T-helper 1 cell treated with Interleukin-12 subunit alpha and Interleukin-12 subunit beta and Interleukin-4 antibody, amounts not matched to agents 30 ng/mL and 1 ng/mL, for 36 hours (primary cell): ENCODE data around the gene C3orf70. TPM values are rescaled to one million over a fixed set of nuclear protein-coding genes. Genes with fewer than 3 reads are reported as not detected.
"Not testable (repeated sequence)": the region's sequence is repeated elsewhere in the genome, so short reads cannot be mapped to it uniquely, and the experiment has no call there.

Experiments
- intact Hi-C: fragments of 100-400 bp; cut with micrococcal nuclease; formaldehyde crosslinking; loops from one replicate; pipeline ENCODE4 v1.15.1; 2024
- total RNA-seq: library from RNA; stranded (reverse); gene quantifications from 2 replicates; pipeline ENCODE4 v1.2.3, GENCODE V29; 2022

The C3orf70 gene
- total RNA-seq, 1 donor from 2014 or later = 0.10 TPM

DNA sequence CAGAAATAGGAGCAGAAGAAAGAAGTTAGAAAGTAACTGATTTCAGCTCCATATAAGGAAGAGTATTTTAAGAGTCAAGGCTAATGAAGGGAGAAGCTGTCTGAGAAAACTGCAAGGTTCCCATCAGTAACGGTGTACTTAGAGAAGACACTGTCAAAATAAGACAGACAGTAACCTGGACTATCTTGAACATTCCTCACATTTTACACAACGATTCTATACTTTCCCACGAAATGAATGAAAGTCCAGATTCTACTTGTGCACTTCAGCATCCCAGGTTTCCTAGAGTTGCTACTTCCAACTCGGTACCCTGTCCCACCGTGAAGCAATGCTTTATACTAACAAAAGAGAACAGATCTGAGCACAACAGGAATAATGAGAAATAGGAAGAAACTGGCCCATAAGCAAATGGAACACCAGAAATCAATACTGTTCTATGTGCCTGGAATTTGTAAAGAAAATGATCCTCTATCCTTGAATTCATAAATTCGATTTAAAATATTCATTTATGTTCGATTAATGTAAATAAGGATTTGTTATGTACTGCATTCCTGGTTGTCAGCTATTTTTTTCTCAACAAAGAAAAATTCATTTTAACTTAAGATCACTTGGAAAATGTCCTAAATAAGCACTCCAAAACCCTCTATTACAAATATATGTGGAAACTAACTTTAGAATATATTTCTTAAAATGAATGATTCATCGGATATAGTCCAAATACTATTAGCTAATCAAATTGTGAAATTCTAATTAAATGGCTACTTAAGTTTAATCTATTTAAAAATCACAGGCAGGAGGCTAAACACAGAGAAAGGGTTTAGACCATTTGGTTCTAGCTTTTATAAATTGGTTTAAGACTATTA is 1.5 kb downstream of the C3orf70 start:
- intact Hi-C loops = no loop called here

DNA sequence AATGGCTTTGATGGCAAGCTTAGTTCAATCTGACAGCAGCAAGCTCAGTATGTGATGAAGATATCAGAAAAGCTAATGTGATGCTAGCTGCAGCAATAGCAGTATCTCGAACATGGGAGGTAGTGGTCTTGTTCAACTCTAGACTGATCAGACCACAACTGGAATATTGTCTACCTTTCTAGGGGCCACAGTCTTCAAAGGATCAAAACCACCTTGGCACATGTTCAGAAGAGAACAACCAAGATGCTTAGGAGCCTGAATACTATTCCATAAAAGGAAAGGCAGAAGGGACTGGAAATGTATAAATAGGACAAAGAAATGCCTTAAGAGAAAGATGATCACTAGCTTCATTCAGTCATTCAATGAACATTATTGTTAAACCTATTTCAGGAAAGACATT is 2.3 kb downstream of the C3orf70 start:
- intact Hi-C loops = no loop called here

DNA sequence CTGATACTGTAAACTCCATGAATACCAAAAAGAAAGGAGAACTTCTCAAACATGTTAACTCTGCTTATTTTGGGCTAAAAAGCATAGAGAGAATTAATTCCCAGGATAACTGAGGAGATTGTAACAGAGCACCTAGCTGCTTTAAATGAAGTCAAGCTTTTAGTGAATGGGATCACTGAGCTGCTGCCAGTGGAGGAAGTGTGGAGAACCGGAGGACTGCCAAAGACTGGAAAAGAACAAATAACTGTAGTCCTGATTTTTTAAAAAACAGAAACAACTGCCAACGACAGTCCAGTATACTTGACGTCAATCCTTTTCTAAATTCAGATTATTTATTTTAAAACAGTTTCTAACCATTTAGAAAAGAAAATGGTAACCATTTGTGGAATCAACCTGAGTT is 3.3 kb downstream of the C3orf70 start:
- intact Hi-C loops = no loop called here

DNA sequence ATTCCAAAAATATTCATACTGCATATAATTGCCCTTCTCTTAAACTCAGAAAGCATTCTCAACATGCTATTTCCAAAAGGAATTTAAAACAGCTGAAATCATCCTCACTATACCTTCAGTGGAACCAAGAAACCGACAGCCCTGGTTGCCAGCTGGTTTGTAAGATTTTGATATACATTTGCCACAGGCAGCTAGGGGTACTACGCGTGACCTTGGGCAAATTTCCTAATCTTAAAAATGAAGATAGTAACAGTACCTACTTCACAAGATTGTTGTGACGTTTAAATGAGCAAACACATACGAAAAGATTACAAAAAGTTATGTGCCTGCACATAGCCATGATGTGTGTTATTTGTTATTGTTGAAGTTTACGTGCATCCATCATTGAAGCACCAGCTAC is 7.3 kb downstream of the C3orf70 start:
- intact Hi-C loops = no loop called here

DNA sequence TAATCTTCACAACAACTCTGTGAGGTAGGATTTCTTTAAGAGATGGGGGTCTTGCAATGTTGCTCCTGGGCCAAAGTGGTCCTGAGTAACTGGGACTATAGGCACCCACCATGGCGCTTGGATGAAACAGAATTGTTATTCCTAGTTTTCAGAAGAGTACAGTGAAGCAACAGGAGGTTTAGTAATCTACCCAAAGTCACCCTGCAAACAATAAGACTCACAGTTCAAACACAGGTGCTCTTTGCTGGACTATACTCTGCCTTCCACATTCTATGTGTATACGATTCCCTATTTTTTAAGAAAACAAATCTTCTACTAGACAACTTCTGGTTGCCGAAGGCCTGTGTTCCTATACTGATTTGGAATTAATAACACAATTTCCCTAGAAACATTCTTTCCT is 8.1 kb downstream of the C3orf70 start:
- intact Hi-C loops = no loop called here

DNA sequence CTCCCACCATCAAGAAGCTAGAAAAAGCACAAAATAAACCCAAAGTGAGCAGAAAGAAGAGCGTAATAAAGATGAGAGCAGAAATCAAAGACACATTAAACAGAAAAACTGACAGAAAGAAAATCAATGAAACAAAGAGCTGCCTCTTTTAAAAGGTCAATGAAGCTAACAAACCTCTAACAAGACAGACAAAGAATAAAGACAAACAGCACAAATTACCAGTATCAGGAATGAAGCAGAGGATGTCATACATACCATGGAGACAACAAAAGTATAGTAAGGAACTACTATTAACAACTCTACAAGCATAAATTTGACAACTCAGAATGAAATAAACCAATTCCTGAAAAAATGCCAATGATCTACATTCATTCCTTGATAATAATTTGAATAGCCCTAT is 15.0 kb downstream of the C3orf70 start:
- intact Hi-C loops = no loop called here

DNA sequence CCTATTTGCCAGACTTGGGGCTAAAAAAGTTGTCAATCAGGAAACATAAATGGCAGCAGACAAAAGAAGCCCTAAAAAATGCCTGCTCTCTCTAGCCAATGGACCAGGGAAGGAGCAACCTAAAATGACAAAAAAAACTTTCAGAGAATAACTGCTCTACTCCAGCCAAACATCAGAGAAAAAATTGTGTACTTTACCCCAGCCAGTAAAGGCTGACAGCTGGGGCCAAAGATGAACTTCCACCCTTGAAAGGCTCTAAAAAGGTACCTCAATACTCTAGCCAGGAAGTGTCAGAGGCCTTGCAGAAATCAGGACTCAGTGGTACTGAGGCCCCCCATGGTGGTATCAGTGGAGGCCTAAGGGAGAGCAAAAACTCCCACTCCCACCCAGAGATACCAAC is 18.4 kb downstream of the C3orf70 start:
- intact Hi-C loops = no loop called here

DNA sequence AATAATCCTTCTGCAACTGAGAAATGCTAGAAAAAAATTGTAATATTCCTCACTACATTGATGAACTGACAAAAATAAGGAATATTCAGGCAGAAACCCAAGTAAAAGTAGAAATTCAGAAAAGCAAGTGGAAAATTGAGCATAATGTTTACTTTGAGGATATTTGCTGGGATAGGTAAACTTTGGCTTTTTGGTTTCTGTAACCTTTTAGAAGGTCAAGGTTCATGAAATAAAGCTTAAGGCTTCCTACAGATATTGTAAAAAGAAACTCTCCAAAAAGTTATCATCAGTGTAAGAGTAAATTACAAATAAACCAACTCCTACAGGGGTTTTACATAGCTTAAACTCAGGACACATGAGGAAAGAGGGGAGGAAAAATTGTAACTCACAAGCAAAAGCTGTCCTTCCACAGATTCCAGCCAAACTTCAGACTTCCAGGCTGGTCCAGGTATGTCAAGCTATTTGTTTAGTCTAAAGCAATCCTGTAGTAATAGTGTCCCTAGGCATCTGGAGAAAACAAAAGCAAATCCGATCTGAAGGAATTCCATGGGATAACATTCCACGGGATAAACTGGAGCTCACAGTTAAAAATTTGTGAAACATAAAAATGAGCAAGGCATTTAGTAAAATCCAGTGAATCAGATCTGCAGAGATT is 21.1 kb downstream of the C3orf70 start:
- intact Hi-C loops = no loop called here

DNA sequence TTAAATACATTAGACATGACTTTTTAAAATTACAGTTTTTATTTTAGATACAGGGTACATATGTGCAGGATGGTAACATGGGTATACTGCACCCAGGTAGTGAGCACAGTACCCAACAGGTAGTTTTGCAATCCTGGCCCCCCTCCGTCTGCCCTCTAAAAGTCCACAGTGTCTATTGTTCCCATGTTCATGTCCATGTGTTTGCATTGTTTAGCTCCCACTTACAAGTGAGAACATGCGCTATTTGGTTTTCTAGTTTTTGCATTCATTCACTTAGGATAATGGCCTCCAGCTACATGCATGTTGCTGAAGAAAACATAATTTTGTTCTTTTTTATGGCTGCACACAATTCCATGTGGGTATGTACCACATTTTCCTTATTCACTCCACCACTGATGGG is 23.8 kb downstream of the C3orf70 start:
- intact Hi-C loops = no loop called here

DNA sequence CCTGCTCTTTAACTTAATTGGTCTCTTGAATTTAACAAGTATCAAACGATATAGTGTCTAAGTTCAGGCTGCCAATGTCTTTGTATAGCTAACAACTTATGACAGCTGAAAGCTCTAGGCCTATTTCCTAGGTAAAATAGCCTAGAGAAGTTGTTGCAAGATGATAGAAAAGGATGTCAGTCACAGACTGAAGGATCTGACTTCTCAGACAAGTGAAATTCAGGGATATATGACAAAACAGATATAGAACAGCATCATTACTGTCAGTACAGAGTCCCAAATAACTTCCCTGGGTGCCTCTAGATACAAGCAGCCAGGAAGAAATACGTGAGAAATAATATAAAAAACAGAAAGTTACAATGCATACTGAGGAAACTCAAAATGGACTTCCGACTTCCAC is 26.7 kb downstream of the C3orf70 start:
- intact Hi-C loops = no loop called here

DNA sequence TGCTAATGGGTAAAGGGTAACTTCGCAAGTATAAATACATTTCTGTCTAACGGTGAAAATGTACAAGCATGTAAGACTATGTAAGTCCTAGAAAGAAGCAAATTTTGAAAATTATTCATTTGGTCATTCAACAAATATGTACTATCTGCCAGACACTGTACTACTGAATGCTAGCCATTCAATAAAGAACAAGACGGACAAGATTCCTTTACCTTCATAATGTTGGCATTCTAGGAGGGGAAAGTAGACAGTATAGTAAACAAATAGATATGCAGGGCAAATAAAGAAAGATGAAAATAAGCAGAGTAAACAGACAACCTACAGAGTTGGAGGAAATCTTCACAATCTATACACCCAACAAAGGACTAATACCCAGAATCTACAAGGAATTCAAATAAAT is 32.7 kb downstream of the C3orf70 start:
- intact Hi-C loops = no loop called here

DNA sequence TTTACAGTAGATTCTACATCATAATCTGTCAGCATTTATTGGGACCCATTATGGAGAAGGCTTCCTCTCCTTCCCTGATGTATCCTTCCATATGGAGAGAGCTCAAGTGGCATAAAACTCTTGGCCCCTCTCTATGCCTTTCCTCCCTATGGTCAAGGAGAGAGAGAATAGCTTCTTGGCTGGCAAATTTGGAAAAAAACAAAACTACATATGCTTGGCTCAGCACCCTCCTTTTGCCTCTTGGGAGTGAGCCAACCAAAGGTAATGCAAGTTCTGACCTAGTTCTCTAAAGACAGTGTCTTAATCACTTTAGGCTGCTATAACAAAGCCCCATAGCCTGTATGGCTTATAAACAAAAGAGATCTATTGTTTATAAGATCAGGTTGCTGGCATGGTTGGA is 37.5 kb downstream of the C3orf70 start:
- intact Hi-C loops = no loop called here

DNA sequence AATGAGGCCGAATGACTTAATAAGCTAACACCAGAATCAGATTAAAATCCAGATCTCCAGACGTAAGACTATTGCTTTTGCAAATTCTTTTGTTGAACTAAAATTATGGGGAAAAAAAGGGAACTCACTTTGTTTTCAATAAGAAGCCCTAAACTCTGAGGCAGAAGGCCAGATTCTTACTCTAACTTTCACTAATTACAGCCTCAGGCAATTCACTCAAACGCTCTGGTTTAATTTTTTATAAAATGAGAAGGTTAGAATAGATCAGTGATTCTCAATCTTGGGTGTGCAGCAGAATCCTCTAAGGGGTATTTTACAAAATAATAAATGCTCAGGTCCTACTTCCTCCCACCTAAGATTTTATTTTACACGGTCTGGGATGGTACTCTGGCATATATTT is 38.1 kb downstream of the C3orf70 start:
- intact Hi-C loops = no loop called here

DNA sequence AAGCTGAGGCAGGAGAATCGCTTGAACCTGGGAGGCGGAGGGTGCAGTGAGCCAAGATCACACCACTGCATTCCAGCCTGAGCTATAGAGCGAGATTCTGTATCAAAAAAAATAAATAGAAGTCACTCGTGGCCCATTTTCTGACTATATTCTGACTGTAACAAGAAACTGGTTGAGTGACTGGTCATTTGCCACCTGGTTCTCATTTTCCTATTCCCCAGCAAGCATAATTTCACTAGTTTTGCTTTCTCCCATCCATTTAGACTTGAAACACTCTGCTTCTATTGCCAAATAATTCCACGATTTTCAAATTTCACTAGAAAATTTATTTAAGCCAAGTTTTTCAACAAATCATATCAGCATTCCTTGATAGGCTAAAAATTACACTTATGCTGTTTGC is 40.7 kb downstream of the C3orf70 start:
- intact Hi-C loops = no loop called here

DNA sequence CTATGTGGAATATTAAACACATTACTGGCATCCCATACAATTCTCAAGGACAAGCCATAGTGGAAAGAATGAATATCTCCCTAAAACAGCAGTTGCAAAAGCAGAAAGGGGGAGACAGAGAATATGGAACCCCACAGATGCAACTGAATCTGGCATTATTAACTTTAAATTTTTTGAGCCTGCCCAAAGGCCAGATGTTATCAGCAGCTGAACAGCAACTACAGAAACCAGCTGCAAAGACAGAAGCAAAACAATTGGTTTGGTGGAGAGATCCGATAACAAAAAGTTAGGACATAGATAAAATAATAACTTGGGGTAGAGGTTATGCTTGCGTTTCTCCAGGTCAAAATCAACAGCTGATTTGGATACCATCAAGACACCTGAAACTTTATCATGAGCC is 43.8 kb downstream of the C3orf70 start:
- intact Hi-C loops = not testable (repeated sequence)

DNA sequence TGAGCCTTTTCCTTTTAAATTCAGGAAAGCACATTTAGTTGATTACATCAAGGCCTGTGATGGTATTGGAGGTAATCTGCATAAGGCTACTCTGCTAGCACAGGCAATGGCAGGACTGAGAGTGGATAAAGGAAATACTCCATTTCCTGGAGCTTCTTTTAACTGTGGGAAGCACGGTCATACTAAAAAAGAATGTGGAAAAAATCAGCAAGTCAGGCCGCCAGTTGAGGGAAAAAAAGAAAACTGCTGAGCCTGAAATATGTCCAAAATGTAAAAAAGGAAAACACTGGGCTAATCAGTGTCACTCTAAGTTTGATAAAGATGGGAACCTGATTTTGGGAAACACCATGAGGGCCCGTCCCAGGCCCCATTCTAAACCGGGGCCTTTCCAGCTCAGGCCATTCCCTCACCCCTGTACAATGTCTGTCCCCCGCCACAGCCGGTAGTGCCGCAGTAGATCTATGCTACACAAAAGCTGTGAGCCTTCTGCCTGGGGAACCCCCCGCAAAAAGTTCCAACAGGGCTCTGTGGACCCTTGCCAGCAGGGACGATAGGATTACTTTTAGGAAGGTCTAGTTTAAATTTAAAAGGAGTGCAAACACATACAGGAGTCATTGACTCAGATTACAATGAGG is 46.5 kb downstream of the C3orf70 start:
- intact Hi-C loops = not testable (repeated sequence)

DNA sequence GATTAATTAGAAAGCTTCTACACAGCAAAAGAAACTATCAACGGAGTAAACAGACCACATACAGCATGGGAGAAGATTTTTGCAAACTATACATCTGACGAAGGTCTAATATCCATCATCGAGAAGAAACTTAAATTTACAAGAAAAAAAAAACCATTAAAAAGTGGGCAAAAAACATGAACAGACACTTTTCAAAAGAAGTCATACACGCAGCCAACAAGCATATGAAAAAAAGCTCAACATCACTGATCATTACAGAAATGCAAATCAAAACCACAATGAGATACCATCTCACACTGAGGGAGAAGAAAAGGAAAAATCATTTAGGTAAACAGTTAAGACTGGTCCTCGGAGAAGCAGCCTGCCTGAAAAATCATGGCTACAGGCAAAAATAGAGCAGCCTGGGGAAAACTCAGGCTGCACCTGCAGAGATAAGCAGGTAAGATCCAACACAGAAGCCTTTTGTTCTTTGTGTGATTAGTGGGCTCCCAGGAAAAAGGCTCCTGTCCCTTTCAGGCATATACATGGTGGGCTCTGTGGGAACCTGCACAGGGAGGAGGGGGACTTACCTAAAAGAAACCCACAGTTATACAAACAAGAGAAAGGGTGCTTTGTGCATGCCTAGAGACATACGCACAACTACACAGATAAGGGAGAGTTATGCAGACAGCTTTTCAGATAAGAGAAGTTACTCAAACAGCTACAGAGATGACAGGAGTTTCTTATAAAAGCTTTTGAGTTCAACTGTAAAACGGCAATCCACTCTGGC is 49.3 kb downstream of the C3orf70 start:
- intact Hi-C loops = no loop called here

DNA sequence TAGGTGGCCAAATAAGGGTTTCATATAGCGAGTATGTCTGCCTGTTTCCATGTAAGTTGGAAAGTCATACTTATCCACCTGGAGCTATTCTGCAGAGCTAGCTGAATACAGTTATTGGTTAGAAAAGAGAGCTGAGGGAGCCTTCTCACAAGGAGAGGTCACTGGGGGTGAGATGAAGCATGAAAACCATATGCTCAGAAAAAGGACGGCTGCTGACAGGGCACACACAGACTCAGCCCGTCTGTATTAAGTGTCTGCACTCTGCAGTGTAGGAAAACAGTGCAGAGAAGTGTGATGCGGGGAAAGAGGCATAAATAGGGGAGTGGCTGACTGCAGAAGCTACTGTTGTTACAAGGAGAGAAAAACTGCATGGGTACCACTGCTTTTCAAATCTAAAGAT is 58.2 kb downstream of the C3orf70 start:
- intact Hi-C loops = no loop called here

DNA sequence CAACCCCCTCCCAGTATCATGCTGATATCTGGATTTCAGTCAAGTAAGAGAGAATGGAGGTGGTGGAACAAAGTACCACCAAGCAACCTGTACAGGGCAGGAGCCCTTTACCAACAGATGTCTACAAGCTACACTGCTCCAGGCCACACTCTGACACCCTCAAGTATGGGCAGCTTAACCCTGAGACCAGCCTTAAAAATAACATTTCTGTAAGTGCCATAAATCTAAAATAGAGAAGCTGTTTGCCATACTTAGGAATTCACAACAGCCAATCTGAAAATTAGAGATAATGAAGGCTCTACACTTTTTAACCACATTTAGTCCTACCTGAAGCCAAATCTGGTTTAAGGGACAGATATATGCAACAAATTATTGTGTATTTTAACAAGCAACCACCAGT is 59.7 kb downstream of the C3orf70 start:
- intact Hi-C loops = no loop called here

DNA sequence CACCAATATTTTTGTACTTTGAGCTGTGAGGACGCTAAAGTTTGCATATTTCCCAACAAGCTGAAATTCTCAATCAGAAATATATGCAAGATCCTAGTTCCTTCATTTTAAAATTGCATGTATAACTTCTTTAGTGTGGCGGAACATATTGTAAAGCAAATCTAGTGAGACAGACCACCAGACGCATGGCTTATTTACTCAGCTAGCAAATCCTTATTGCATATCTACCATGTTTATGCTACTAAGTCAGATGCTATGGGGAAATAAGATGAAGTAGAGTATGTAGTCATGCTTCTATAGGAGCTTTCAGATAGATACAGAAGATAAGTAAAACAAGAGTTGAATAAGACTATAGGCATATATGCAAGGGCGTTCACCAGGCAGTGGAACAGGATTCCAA is 62.0 kb downstream of the C3orf70 start:
- intact Hi-C loops = no loop called here

DNA sequence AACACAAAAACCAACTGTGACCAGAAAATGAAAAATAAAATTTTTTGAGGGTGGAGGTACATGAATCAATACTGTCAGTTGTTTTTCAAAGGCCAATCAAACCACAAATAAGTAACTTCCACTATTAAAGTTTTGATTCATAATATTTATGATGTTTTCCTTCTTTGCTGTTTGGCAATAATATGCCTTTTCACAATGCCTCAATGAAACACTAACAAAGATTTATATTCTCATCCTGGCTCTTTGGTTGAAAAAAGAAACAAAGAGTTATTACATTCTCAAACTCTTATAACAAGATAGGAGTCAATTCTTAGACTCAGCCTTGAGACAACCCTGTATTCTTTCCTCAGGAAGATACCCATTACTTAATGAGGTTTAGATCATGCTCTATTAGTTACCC is 63.1 kb downstream of the C3orf70 start:
- intact Hi-C loops = no loop called here

DNA sequence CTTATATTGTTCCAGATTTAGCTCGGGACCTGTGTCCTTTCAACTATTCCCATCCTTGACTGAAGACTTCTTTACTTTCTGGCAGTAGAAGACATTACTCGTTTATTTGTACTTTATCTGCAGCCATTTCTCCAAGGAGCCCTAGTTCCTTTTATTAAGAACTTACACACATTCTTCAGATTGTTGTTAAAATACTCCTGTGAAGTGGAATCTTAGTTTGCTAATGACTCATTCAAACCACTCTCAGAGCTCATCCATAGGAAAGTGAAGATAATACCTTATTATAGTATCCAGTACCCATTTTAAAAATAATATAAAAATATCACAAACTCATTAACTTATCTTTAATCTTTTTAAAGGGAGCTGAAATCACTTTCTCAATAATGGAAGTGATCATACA is 63.5 kb downstream of the C3orf70 start:
- intact Hi-C loops = no loop called here
